ENCODE data around the gene DMTF1. TPM values are rescaled to one million over a fixed set of nuclear protein-coding genes. Genes with fewer than 3 reads are reported as not detected.

DMTF1 gene
- total RNA-seq, 2 donors from 2014 or later: 30.7 to 100 TPM

DNA sequence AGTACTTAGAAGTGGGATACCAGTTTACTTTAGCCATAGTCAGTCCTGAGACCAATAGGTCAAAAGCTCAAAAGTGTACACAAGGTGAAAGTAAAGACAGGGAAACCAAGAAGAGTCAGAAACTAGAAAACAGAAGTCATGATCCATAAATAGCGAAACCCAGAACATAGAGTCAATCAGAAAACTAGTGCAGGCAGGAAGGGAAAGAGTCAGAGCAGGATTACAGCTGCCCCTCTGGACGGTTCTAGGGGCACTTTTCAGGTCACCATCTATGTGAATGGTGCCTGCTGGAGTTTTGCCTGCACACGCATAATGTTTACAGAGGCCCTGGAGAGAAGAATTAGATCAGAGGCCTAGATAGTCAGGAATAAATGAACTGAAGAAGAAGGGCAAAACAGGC is 22.4 kb upstream of the DMTF1 start:
- H3K4me1 ChIP-seq (replicated peaks): no peaks in the 10 kb centered on the region

DNA sequence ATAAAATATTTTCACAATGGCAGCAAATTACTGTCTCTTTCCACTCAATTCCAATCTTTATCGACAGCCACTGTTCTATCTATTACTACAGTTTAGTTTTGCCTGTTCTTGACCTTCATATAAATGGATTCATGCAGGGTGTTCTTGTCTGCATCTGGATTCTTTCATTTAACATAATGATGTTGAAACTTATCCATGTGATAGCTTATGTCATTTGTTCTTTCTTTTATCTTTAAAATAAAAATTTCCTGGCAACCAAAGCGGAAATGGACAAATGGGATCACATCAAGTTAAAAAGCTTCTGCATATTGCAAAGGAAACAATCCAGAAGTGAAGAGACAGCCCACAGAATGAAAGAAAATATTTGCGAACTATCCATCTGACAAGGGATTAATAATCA is 20.5 kb upstream of the DMTF1 start:
- TF ChIP-seq POLR2A (IDR thresholded peaks at IDR 0.05): no peak
- TF ChIP-seq, protein P1, sequence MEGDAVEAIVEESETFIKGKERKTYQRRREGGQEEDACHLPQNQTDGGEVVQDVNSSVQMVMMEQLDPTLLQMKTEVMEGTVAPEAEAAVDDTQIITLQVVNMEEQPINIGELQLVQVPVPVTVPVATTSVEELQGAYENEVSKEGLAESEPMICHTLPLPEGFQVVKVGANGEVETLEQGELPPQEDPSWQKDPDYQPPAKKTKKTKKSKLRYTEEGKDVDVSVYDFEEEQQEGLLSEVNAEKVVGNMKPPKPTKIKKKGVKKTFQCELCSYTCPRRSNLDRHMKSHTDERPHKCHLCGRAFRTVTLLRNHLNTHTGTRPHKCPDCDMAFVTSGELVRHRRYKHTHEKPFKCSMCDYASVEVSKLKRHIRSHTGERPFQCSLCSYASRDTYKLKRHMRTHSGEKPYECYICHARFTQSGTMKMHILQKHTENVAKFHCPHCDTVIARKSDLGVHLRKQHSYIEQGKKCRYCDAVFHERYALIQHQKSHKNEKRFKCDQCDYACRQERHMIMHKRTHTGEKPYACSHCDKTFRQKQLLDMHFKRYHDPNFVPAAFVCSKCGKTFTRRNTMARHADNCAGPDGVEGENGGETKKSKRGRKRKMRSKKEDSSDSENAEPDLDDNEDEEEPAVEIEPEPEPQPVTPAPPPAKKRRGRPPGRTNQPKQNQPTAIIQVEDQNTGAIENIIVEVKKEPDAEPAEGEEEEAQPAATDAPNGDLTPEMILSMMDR (IDR thresholded peaks at IDR 0.05): no peak
- no peak for TF ChIP-seq POLR2AphosphoS5 (IDR thresholded peaks at IDR 0.05)
- Histone ChIP-seq H3K9me3 (no peaks in the 10 kb centered on the region), H3K4me1 (replicated peaks) (no peaks in the 10 kb centered on the region), H3K27ac (no peak overlapping the region), H3K4me3 (no peak overlapping the region), H3K27me3 (replicated peaks; ENCODE audit: insufficient read depth) (no peaks in the 10 kb centered on the region), H3K36me3 (no peaks in the 10 kb centered on the region)
- DNase-seq (ENCODE audit: low spot score): no peak
- WGBS: 88% methylated on average over 3 of the region's 3 CpGs
- intact Hi-C loops (cut with DNase I): no loop called here

More for the DNA sequence above, 22.4 kb upstream of the DMTF1 start:
- Histone ChIP-seq H3K4me3 (no peak overlapping the region), H3K27me3 (replicated peaks; ENCODE audit: insufficient read depth) (no peaks in the 10 kb centered on the region), H3K27ac (no peak overlapping the region), H3K9me3 (no peaks in the 10 kb centered on the region), H3K36me3 (no peaks in the 10 kb centered on the region)
- no peak for DNase-seq (ENCODE audit: low spot score)
- TF ChIP-seq POLR2AphosphoS5 (IDR thresholded peaks at IDR 0.05) (no peak), POLR2A (IDR thresholded peaks at IDR 0.05) (no peak)
- TF ChIP-seq, protein P1 (IDR thresholded peaks at IDR 0.05): no peak
- WGBS: 49% methylated on average over 3 of the region's 3 CpGs
- intact Hi-C loops (cut with DNase I): no loop called here

DNA sequence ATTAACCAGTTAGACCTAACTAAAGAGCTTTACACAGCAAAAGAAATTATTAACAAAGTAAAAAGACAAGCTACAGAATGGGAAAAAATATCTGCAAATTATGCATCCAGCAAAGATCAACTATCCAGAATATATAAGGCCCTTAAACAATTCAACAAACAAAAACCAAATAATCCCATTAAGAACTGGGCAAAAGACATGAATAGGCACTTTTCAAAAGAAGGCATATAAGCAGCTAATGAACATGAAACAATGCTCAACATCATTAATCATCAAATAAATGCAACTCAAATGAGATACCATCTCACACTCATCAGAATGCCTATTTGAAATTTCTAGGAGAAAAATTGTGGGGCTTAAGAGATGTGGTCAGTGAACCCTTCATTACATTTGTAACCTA is 15.0 kb upstream of the DMTF1 start:
- H3K9me3 ChIP-seq: no peaks in the 10 kb centered on the region
- no peaks in the 10 kb centered on the region for H3K4me1 ChIP-seq (replicated peaks)
- no peak for TF ChIP-seq POLR2AphosphoS5 (IDR thresholded peaks at IDR 0.05)
- TF ChIP-seq POLR2A (IDR thresholded peaks at IDR 0.05): no peak
- TF ChIP-seq, protein P1 (IDR thresholded peaks at IDR 0.05): no peak
- no peak overlapping the region for H3K4me3 ChIP-seq
- no peak overlapping the region for H3K27ac ChIP-seq
- DNase-seq (ENCODE audit: low spot score): no peak
- intact Hi-C loops (cut with DNase I): no loop called here
- no peaks in the 10 kb centered on the region for H3K27me3 ChIP-seq (replicated peaks; ENCODE audit: insufficient read depth)
- no peaks in the 10 kb centered on the region for H3K36me3 ChIP-seq

DNA sequence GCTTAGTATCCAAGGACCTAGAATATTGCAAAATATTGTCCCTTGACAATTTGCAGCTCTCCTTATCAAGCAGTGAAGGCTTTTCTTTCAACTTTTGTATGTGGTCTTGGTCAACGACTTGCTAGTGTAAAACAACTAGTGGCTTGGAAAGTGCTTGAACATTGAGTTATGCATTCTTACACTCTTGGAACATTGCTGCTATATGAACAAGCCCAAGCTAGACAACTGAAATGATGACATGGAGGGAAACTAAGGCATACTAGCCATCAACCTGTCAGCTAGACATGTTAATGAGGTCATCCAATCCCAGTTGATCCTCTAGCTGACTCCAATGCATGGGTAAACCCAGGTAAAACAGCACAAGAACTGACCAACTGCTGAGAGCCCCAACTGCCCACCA is 12.7 kb upstream of the DMTF1 start:
- H3K27ac ChIP-seq: no peak overlapping the region
- intact Hi-C loops (cut with DNase I): no loop called here
- no peaks in the 10 kb centered on the region for H3K27me3 ChIP-seq (replicated peaks; ENCODE audit: insufficient read depth)
- no peak overlapping the region for H3K4me3 ChIP-seq
- TF ChIP-seq POLR2AphosphoS5 (IDR thresholded peaks at IDR 0.05) (no peak), POLR2A (IDR thresholded peaks at IDR 0.05) (no peak)
- TF ChIP-seq, protein P1 (IDR thresholded peaks at IDR 0.05): no peak
- no peak for DNase-seq (ENCODE audit: low spot score)
- H3K9me3 ChIP-seq: no peaks in the 10 kb centered on the region
- H3K36me3 ChIP-seq: no peaks in the 10 kb centered on the region
- WGBS: 79% methylated on average over 1 of the region's 1 CpG
- no peaks in the 10 kb centered on the region for H3K4me1 ChIP-seq (replicated peaks)

DNA sequence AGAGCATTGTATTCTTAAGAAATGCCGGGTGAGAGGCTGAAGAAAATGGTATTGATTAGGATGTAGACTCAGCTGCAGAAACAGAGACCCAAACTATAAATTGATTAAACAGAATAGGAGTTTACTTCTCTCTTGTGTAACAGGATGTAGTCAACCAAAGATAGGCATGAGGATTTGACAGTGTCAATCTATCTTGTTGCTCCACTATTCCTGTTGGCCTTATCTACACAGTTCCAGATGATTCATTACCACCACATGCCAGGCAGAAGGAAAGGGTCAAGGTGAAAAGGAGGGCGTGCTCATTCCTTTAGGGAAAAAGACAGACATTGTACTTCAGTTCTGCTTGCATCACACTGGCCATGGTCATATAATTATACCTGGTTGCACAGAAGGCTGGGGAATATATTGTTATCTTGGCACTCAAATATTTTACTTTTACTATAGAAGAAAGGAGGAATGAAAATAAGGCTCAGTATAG is 11.9 kb upstream of the DMTF1 start:
- TF ChIP-seq POLR2AphosphoS5 (IDR thresholded peaks at IDR 0.05): no peak
- TF ChIP-seq POLR2A (IDR thresholded peaks at IDR 0.05): no peak
- TF ChIP-seq, protein P1 (IDR thresholded peaks at IDR 0.05): no peak
- DNase-seq (ENCODE audit: low spot score): no peak
- H3K27me3 ChIP-seq (replicated peaks; ENCODE audit: insufficient read depth): no peaks in the 10 kb centered on the region
- 79% methylated on average over 2 of the region's 2 CpGs for WGBS
- no peaks in the 10 kb centered on the region for H3K4me1 ChIP-seq (replicated peaks)
- intact Hi-C loops (cut with DNase I): no loop called here
- no peaks in the 10 kb centered on the region for H3K9me3 ChIP-seq
- no peak overlapping the region for H3K4me3 ChIP-seq
- H3K27ac ChIP-seq: no peak overlapping the region
- no peaks in the 10 kb centered on the region for H3K36me3 ChIP-seq
